Measurements from ENCODE around the gene SYT15. TPM values are rescaled to one million over a fixed set of nuclear protein-coding genes. Genes with fewer than 3 reads are reported as not detected.

SYT15 gene
- total and polyA plus RNA-seq, 2 of the 4 experiments (the other 2 are of a cell fraction): 0.54 to 0.68 TPM

DNA sequence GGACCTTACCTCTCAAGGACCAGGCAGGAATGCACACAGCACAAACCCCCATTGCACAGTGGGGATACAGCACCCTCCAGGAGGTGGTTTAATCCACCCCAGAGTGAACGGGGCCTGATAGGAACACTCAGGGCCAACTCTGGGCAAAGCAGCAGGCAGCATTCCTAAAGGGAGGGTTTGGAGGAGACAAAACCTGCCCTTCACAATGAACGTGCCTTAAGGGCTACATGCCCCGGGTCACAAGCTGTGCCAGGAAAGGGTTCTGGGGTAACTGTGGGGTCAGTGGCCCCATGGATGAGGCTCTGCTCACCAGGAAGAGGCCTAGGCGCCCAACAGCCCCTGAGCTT lies 23.6 kb upstream of the SYT15 start:
- Histone ChIP-seq H2BK20ac (ENCODE audit: low read depth, low read length) (no peak overlapping the region), H4K5ac (ENCODE audit: low read depth, low read length) (no peak overlapping the region), H2AFZ (replicated peaks; ENCODE audit: low read length, poor library complexity) (no peak overlapping the region), H3K4me1 (ENCODE audit: control insufficient read depth, insufficient read depth, low read length) (no peaks in the 10 kb centered on the region; the same call in 1 of the 2 replicates), H2BK5ac (ENCODE audit: low read depth, low read length, poor library complexity, severe bottlenecking) (no peak overlapping the region), H2BK15ac (ENCODE audit: low read depth, low read length) (no peak overlapping the region), H3K4ac (ENCODE audit: low read depth, low read length) (no peak overlapping the region), H3K56ac (ENCODE audit: extremely low read depth, insufficient read depth, low read length) (no peak overlapping the region), H4K8ac (ENCODE audit: low read depth in 2 of 2, low read length in 2 of 2) (no peak overlapping the region), H4K20me1 (ENCODE audit: insufficient read depth, low read length) (no peaks in the 10 kb centered on the region), H2AK5ac (ENCODE audit: low read depth, low read length) (no peak overlapping the region), H2AK9ac (replicated peaks; ENCODE audit: low read depth, low read length, poor library complexity) (no peak overlapping the region), H2BK120ac (ENCODE audit: low read depth, low read length) (no peak overlapping the region), H3K27me3 (ENCODE audit: control insufficient read depth, insufficient read depth, low read length) (peaks cover 68% of the 10 kb centered on the region), H3K36me3 (ENCODE audit: control insufficient read depth, insufficient read depth, low read length) (no peaks in the 10 kb centered on the region), H3K27ac (ENCODE audit: insufficient read depth, low read length) (no peak overlapping the region), H3K18ac (ENCODE audit: low read depth, low read length) (no peak overlapping the region), H3K9me1 (ENCODE audit: insufficient read depth, low read length) (no peaks in the 10 kb centered on the region; the same call in 1 of the 2 replicates), H3K9me3 (ENCODE audit: control insufficient read depth, insufficient read depth, low read length) (no peaks in the 10 kb centered on the region), H3K23ac (ENCODE audit: low read depth, low read length) (no peak overlapping the region), H3K4me3 (ENCODE audit: insufficient read depth, low read depth, low read length) (no peak overlapping the region), H4K91ac (ENCODE audit: insufficient read depth, low read depth, low read length) (no peak overlapping the region), H3K4me2 (ENCODE audit: low read depth, low read length) (no peak overlapping the region), H3K79me1 (ENCODE audit: low read depth in 1 of 2, low read length in 2 of 2) (no peaks in the 10 kb centered on the region), H3K9ac (ENCODE audit: low read depth, low read length) (no peak overlapping the region), H3K14ac (replicated peaks; ENCODE audit: low read depth, low read length) (no peak overlapping the region)
- DNase-seq: no peak
- ChIA-PET POLR2A (ENCODE audit: unreplicated experiment) (no interaction called here), CTCF (no interaction called here)
- dilution Hi-C loops (cut with HindIII; ENCODE audit: low sequenced_read_pairs, unreplicated experiment): no loop called here
- in situ Hi-C loops (cut with MboI; ENCODE audit: low sequenced_read_pairs): no loop called here
- 83% methylated on average over 2 of the region's 4 CpGs; no CpG with 5 or more reads in 1 of the 2 experiments for WGBS, 2 experiments (ENCODE audit: extremely low coverage in 2 of 2, insufficient read length in 1 of 2)
- intact Hi-C loops (cut with micrococcal nuclease): no loop called here
- no TSS peak for BruUV-seq (replicated peaks)
- no peak for ATAC-seq (ENCODE audit: low read depth)
- TF ChIP-seq MXI1 (IDR thresholded peaks at IDR 0.05; ENCODE audit: borderline replicate concordance, low read depth, low read length): no peak
- TF ChIP-seq, protein P1, sequence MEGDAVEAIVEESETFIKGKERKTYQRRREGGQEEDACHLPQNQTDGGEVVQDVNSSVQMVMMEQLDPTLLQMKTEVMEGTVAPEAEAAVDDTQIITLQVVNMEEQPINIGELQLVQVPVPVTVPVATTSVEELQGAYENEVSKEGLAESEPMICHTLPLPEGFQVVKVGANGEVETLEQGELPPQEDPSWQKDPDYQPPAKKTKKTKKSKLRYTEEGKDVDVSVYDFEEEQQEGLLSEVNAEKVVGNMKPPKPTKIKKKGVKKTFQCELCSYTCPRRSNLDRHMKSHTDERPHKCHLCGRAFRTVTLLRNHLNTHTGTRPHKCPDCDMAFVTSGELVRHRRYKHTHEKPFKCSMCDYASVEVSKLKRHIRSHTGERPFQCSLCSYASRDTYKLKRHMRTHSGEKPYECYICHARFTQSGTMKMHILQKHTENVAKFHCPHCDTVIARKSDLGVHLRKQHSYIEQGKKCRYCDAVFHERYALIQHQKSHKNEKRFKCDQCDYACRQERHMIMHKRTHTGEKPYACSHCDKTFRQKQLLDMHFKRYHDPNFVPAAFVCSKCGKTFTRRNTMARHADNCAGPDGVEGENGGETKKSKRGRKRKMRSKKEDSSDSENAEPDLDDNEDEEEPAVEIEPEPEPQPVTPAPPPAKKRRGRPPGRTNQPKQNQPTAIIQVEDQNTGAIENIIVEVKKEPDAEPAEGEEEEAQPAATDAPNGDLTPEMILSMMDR (conservative IDR thresholded peaks at IDR 0.05; ENCODE audit: low read depth, low read length): no peak

Data from IMR-90 (cell line).